GM21737 (cell line): ENCODE data around the gene CPT1C.

Experiments used
- ATAC-seq: cut with Tn5 transposase; IDR thresholded peaks from one replicate; pipeline ENCODE4 v1.9.1; 2021; ENCODE audit warnings: mild to moderate bottlenecking, moderate library complexity; ENCODE audit not compliant: unreplicated experiment

The CPT1C gene

DNA sequence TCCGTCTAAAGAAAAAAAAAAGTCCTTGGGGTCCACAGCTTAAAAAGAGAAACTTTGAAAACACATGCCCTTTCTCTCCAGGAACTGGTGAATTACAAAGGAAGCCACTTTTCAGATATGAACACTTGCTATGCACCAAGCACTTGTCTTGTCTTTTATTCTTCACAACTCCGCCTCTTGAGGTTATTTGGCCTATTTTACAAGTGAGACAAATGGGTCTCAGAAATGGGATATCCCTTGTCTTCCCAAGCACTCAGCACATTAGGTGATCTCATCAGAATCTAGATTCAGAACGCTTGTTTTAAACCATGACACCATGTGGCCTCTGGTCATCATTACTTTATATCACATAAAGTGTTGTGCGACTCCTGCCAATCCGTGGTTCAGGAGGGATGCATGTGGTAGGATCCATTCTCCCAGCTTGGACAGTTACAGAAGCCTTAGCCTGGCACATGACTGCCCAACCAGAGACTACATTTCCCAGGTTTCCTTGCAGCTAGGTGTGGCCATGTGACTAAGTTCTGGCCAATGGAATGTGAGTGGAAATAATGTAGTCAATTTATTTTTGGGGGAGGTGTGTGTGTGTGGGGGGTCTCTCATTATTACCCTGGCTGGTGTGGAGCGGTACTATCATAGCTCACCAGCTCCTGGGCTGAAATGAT lies 58.3 kb downstream of the CPT1C start:
- no peak for ATAC-seq

GRCh38 chr19:49749771-49750170 lies 58.9 kb downstream of the CPT1C start:
- ATAC-seq, result no peak

- no peak for ATAC-seq
Measured at GRCh38 chr19:49752701-49753100, 61.8 kb downstream of the CPT1C start.

DNA sequence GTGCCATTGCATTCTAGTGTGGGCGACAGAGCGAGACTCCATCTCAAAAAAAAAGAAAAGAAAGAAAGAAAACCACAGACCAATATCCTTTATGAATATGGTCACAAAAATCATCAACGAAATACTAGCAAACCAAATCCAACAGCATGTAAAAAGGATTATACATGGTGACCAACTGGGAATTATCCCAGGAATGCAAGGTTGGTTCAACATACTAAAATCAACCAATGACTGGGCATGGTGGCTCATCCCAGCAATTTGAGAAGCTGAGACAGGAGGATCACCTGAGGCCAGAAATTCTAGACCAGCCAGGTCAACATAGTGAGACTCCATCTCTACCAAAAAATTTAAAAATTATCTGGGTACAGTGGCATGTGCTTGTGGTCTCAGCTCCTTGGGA lies 65.0 kb downstream of the CPT1C start:
- ATAC-seq, result no peak

DNA sequence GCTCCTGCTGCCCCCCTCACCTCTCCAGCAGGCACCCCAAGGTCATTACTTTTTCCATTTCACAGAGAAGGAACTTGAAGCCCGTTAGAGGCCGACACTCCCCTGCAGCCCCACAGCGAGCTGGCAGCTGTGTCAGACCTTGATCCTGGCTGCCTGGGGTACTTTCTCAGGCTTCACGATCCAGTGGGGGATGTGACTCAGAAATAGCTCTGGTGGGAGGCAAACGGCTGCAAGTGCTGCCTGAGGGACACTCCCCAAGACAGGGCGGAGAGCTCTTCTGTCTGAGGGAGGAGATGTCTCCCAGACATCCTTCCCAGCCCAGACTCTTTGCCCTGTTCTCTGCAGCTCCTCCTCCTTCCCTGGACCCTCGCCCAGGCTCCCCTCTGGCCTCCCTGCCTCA lies 67.4 kb downstream of the CPT1C start:
- ATAC-seq, result no peak

DNA sequence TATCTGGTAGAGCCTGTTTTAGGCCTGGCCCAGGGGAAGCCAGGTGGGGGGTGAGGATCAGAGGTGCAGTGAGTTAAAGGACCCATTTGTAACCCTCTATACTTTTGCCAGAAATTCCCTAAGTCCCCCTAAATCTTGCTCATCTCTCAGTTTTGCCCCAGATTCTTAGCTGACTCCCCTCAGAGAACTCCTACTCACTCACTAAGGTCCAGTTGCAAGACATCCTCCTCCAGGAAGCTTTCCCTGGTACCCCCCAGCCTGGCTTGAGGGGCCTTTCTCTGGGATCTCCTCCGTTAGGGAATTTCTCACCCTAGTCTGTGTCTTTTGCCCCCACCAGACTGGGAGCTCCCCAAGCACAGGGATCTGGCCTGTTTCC lies 70.3 kb downstream of the CPT1C start:
- ATAC-seq, result no peak

- ATAC-seq, result no peak
Measured at GRCh38 chr19:49761625-49762311, 70.9 kb downstream of the CPT1C start.

DNA sequence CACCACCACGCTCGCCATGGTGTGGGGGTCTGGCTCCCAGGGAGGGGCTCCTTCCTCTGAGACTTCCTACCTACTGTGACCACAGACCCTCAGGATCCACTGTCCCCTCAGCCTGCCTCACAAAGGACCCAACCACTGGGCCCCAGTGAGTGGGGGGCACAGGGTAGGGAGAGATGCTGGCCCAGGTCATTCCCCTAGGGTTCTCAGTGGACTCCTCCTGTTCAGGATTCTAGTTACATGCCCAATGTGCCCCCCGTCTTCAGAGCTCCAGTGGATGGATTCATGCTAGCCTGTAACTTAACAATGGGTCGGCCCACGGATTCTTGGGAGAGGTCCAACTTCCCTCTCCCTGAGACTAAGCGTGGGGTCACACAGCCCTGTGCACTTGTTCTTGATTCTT lies 72.3 kb downstream of the CPT1C start, which contains the start of gene TSKS:
Gene TSKS, minus strand, starts transcription at position 77 of the 400 bp plus-strand sequence. Its CDS starts 59 bp downstream, at position 18.
- no peak for ATAC-seq
